ENCODE data around the gene HSPH1.
"Not testable (repeated sequence)": the region's sequence is repeated elsewhere in the genome, so short reads cannot be mapped to it uniquely, and the experiment has no call there.

Gene HSPH1

GRCh38 chr13:31192306-31192705 lies 30.6 kb upstream of the HSPH1 start:
- no peak for TF ChIP-seq CTCF (IDR thresholded peaks at IDR 0.05; ENCODE audit: low read depth, low read length)
- H3K4me3 ChIP-seq (ENCODE audit: low read depth, low read length) = no peak overlapping the region

GRCh38 chr13:31191748-31192147 lies 30.0 kb upstream of the HSPH1 start:
- H3K4me3 ChIP-seq (ENCODE audit: low read depth, low read length) = no peak overlapping the region
- no peak for TF ChIP-seq CTCF (IDR thresholded peaks at IDR 0.05; ENCODE audit: low read depth, low read length)

GRCh38 chr13:31184981-31185645 lies 23.4 kb upstream of the HSPH1 start:
- TF ChIP-seq CTCF (IDR thresholded peaks at IDR 0.05; ENCODE audit: low read depth, low read length) = no peak
- no peak overlapping the region for H3K4me3 ChIP-seq (ENCODE audit: low read depth, low read length)

- H3K4me3 ChIP-seq (ENCODE audit: low read depth, low read length) = no peak overlapping the region
- TF ChIP-seq CTCF (IDR thresholded peaks at IDR 0.05; ENCODE audit: low read depth, low read length) = no peak
These were observed 22.7 kb upstream of the HSPH1 start for GRCh38 chr13:31184451-31184850.

- H3K4me3 ChIP-seq (ENCODE audit: low read depth, low read length) = no peak overlapping the region
- TF ChIP-seq CTCF (IDR thresholded peaks at IDR 0.05; ENCODE audit: low read depth, low read length) = no peak
These were observed 21.3 kb upstream of the HSPH1 start for GRCh38 chr13:31182987-31183386.

- no peak for TF ChIP-seq CTCF (IDR thresholded peaks at IDR 0.05; ENCODE audit: low read depth, low read length)
- H3K4me3 ChIP-seq (ENCODE audit: low read depth, low read length) = no peak overlapping the region
These were observed 18.1 kb upstream of the HSPH1 start for GRCh38 chr13:31179754-31180153.

GRCh38 chr13:31179241-31179640 lies 17.5 kb upstream of the HSPH1 start:
- no peak for TF ChIP-seq CTCF (IDR thresholded peaks at IDR 0.05; ENCODE audit: low read depth, low read length)
- no peak overlapping the region for H3K4me3 ChIP-seq (ENCODE audit: low read depth, low read length)

- not testable (repeated sequence) for H3K4me3 ChIP-seq (ENCODE audit: low read depth, low read length)
These were observed 16.2 kb upstream of the HSPH1 start for GRCh38 chr13:31177813-31178495.
